ENCODE data around the gene GTF2A1. TPM values are rescaled to one million over a fixed set of nuclear protein-coding genes. Genes with fewer than 3 reads are reported as not detected.

GTF2A1 gene
- total RNA-seq, 1 donor from 2014 or later = 47.9 TPM

GRCh38 chr14:81147140-81147897 is 73.4 kb downstream of the GTF2A1 start:
- Histone ChIP-seq H3K27me3 (no peaks in the 10 kb centered on the region), H3K36me3 (no peaks in the 10 kb centered on the region), H3K4me1 (no peaks in the 10 kb centered on the region), H3K9me3 (no peaks in the 10 kb centered on the region), H3K4me3 (no peak overlapping the region), H3K27ac (no peak overlapping the region)
- TF ChIP-seq CTCF (IDR thresholded peaks at IDR 0.05) = no peak
- no peak for DNase-seq (ENCODE audit: low spot score in 2 of 2)
- intact Hi-C loops (cut with DNase I) = no loop called here

GRCh38 chr14:81144824-81145603 is 75.7 kb downstream of the GTF2A1 start:
- TF ChIP-seq CTCF (IDR thresholded peaks at IDR 0.05) = no peak
- H3K4me1 ChIP-seq = no peaks in the 10 kb centered on the region
- H3K27me3 ChIP-seq = no peaks in the 10 kb centered on the region
- DNase-seq (ENCODE audit: low spot score in 2 of 2) = no peak
- H3K27ac ChIP-seq = no peak overlapping the region
- H3K4me3 ChIP-seq = no peak overlapping the region
- intact Hi-C loops (cut with DNase I) = no loop called here
- no peaks in the 10 kb centered on the region for H3K36me3 ChIP-seq
- no peaks in the 10 kb centered on the region for H3K9me3 ChIP-seq

DNA sequence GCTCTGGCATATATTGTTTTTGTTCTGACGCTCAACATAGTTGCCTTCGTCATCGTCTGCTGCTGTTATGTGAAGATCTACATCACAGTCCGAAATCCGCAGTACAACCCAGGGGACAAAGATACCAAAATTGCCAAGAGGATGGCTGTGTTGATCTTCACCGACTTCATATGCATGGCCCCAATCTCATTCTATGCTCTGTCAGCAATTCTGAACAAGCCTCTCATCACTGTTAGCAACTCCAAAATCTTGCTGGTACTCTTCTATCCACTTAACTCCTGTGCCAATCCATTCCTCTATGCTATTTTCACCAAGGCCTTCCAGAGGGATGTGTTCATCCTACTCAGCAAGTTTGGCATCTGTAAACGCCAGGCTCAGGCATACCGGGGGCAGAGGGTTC is 77.0 kb downstream of the GTF2A1 start:
- no peaks in the 10 kb centered on the region for H3K27me3 ChIP-seq

GRCh38 chr14:81141426-81141825 is 79.3 kb downstream of the GTF2A1 start:
- intact Hi-C loops (cut with DNase I) = no loop called here
- no peaks in the 10 kb centered on the region for H3K27me3 ChIP-seq
- H3K36me3 ChIP-seq = no peaks in the 10 kb centered on the region
- H3K27ac ChIP-seq = no peak overlapping the region
- no peak for DNase-seq (ENCODE audit: low spot score in 2 of 2)
- no peak for TF ChIP-seq CTCF (IDR thresholded peaks at IDR 0.05)
- no peak overlapping the region for H3K4me3 ChIP-seq
- H3K4me1 ChIP-seq = no peaks in the 10 kb centered on the region
- no peaks in the 10 kb centered on the region for H3K9me3 ChIP-seq

More for the DNA sequence above, 77.0 kb downstream of the GTF2A1 start:
- no peak for TF ChIP-seq CTCF (IDR thresholded peaks at IDR 0.05)
- no peak overlapping the region for H3K4me3 ChIP-seq
- no peak for DNase-seq (ENCODE audit: low spot score in 2 of 2)
- no peak overlapping the region for H3K27ac ChIP-seq
- H3K36me3 ChIP-seq = no peaks in the 10 kb centered on the region
- H3K9me3 ChIP-seq = no peaks in the 10 kb centered on the region
- intact Hi-C loops (cut with DNase I) = no loop called here
- H3K4me1 ChIP-seq = no peaks in the 10 kb centered on the region

- H3K36me3 ChIP-seq = no peaks in the 10 kb centered on the region
- H3K4me3 ChIP-seq = no peak overlapping the region
- no peaks in the 10 kb centered on the region for H3K9me3 ChIP-seq
- H3K27ac ChIP-seq = no peak overlapping the region
- no peaks in the 10 kb centered on the region for H3K4me1 ChIP-seq
- no peak for DNase-seq (ENCODE audit: low spot score in 2 of 2)
- intact Hi-C loops (cut with DNase I) = no loop called here
- no peak for TF ChIP-seq CTCF (IDR thresholded peaks at IDR 0.05)
- H3K27me3 ChIP-seq = no peaks in the 10 kb centered on the region
These were observed 82.3 kb downstream of the GTF2A1 start for GRCh38 chr14:81138429-81138828.
